Uterus (tissue), 4 donors: ENCODE measurements around the gene NABP1. TPM values are rescaled to one million over a fixed set of nuclear protein-coding genes. Genes with fewer than 3 reads are reported as not detected.

Experiments
- DNase-seq, 2 donors: peaks; one replicate each; pipeline ENCODE4 v3.0.0-alpha.2; 2019 to 2020
- H3K27ac ChIP-seq, 2 donors: fragments of 200-600 bp; sonication (generic); 1 replicate in 1 of 2; 2 replicates in 1 of 2; pipeline ENCODE4 v1.5.1; 2016 to 2018
- H3K27me3 ChIP-seq, 2 donors: fragments of 200-600 bp; sonication (generic); one replicate each; pipeline ENCODE4 v1.5.1; 2018 to 2019; ENCODE audit warnings: control low read depth in 1 of 2
- H3K36me3 ChIP-seq, 2 donors: fragments of 200-600 bp; sonication (generic); one replicate each; pipeline ENCODE4 v1.5.1; 2019; ENCODE audit warnings: control low read depth in 1 of 2
- H3K4me1 ChIP-seq, 2 donors: fragments of 200-600 bp; sonication (generic); one replicate each; pipeline ENCODE4 v1.5.1; 2018 to 2019; ENCODE audit warnings: control low read depth in 1 of 2
- H3K4me3 ChIP-seq, 2 donors: fragments of 200-600 bp; sonication (generic); 1 replicate in 1 of 2; 2 replicates in 1 of 2; pipeline ENCODE4 v1.5.1; 2018 to 2019; ENCODE audit warnings: mild to moderate bottlenecking in 1 of 2
- H3K9me3 ChIP-seq, 2 donors: fragments of 200-600 bp; sonication (generic); one replicate each; pipeline ENCODE4 v1.5.1; 2019; ENCODE audit warnings: control low read depth in 1 of 2
- CTCF ChIP-seq, 4 experiments: fragments of 200-600 bp in 2 of 4; fragments of 450-650 bp in 2 of 4; sonication (generic) in 2 of 4; IDR thresholded peaks; one replicate each; pipeline ENCODE4 v1.5.1; 2016 to 2019; ENCODE audit warnings: antibody characterized with exemption in 4 of 4, mild to moderate bottlenecking in 2 of 4, moderate library complexity in 1 of 4
- POLR2A ChIP-seq, 2 donors: fragments of 450-650 bp; IDR thresholded peaks; one replicate each; pipeline ENCODE4 v1.6.1; 2016; ENCODE audit warnings: antibody characterized with exemption in 2 of 2, mild to moderate bottlenecking in 1 of 2, moderate library complexity in 1 of 2
- intact Hi-C: fragments of 100-400 bp; cut with DNase I; formaldehyde crosslinking; loops from one replicate; pipeline ENCODE4 v1.15.1; 2023; ENCODE audit warnings: low total_unique reads
- total RNA-seq, 4 donors: library from RNA; depleted of rRNA in 3 of 4; stranded (reverse); fragments of >200 nt in 3 of 4; gene quantifications; one replicate each; pipeline versions ENCODE4 v1.1.0 to v1.2.4, GENCODE V29; 2014 to 2023
- donor health status: DM: yes; HTN: yes; CAD: no.

The NABP1 gene
- 10 to 100 TPM in 3 of 4 donors, 1 to 10 TPM in 1; 2.3 to 43.3 (median 22.2) TPM for total RNA-seq

DNA sequence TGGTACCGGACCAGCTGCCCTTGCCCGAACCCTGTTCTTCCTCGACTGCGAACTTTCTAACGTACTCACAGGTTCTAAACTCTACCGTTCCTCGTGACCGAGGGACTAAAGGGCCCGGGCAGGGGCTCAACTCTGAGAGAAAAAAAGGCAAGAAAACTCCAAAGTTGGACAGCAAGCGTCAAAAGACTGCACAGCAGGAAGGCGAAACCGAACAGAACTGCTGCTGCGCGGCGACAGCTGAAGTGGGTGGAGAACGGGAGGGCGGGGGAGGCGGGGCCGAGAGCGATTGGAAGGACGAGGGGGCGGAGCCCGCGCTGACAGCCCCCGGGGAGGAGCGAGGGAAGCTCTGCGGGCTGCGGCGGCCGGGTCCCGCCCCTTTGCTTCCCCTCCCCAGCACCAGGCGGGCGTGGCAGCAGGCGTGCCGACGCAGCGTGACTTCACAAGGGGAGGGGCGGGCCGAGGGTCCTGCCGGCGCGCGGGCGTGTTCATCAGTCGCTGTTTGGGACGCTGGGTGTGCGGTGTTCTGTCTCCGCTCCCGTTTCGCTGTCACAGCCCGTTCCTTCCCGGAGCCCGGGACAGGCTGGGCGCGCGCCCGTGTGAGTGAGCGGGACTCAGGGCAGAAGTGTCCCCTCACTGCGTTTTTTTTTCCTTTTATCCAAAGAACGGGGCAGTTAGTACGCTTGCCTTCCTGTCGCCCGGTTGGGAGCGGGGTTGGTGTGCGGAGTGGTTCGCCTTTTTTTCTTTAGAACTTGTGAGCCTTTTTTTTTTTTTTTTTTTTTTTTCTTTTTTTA lies at the start of gene NABP1:
TSS of gene NABP1 (plus strand) at position 491 of the 791 bp plus-strand sequence. CDS start 479 bp downstream, outside the sequence.
- Histone ChIP-seq H3K27ac (peak within 1 kb of the TSS; percentile 94 to 95), H3K36me3 (no peaks in the 10 kb centered on the region), H3K4me1 (no peaks in the 10 kb centered on the region), H3K9me3 (no peaks in the 10 kb centered on the region), H3K27me3 (no peaks in the 10 kb centered on the region), H3K4me3 (peak within 1 kb of the TSS; percentile 71 to 76)
- DNase-seq, result peak; percentile 99
- intact Hi-C loops, result no loop called here
- TF ChIP-seq POLR2A (IDR thresholded peaks at IDR 0.05) (peak; percentile 99 to 100), CTCF (IDR thresholded peaks at IDR 0.05) (peak in 2 of 4 experiments; percentile 10 to 11)

DNA sequence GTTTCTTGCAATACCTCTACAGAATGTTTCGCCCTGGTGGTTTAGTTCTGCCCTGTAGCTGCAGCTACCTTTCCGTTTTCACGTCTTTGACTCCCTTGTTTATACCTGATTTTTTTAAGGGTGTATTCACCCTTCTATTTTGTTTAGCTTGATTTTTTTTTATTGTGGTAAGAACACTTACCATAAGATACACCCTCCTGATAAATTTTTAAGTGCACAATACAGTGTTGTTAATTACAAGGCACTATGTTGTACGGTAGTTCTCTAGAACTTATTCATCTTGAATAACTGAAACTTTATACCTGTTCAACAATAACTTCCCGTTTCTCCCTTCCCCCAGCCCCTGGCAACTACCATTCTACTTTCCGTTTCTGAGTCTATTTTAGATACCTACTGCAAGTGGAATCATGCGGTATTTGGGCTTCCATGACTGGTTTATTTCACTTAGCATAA lies 48.9 kb upstream of the NABP1 start:
- Histone ChIP-seq H3K27me3 (no peaks in the 10 kb centered on the region), H3K9me3 (no peaks in the 10 kb centered on the region), H3K4me1 (no peaks in the 10 kb centered on the region), H3K4me3 (no peak overlapping the region), H3K36me3 (no peaks in the 10 kb centered on the region), H3K27ac (no peak overlapping the region)
- no peak for DNase-seq
- TF ChIP-seq POLR2A (IDR thresholded peaks at IDR 0.05), result no peak
- no peak for TF ChIP-seq CTCF (IDR thresholded peaks at IDR 0.05)
- intact Hi-C loops, result no loop called here

DNA sequence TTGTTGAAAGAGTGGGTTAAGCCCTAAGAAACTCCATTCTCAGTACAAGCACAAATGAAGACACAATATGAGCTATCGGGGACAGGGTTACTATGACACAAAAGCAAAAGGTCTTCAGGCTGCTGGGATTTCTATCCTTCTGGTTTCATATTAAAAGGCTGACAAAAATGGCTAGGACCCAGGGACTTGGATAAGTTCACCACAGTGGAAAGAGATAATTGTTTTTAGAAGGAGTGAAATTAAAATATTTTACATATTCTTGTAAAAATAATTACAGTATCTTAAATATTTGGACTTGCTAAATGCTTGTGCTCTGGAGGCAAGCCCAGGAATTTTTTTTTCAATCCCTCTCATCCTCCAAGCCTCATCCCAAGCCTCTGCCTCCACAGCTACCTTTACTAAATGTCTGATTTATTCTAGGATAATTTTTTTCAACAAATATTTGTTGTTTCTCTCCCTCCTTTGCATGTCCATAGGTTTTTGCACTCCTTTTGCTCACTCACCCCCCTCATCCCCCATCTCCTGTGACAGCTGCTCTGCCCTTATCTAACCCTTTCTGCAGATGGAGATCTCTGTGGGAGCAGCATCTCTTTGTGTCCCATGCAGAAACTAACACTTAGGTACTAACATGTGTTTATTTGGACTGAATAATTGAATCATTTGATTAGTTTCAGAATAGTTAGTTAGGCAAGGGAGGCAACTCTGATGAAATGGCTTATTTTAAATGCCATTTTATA lies 47.8 kb upstream of the NABP1 start:
- intact Hi-C loops, result no loop called here
- DNase-seq, result no peak
- H3K4me1 ChIP-seq, result no peaks in the 10 kb centered on the region
- no peak overlapping the region for H3K27ac ChIP-seq
- TF ChIP-seq POLR2A (IDR thresholded peaks at IDR 0.05) (no peak), CTCF (IDR thresholded peaks at IDR 0.05) (no peak)
- H3K36me3 ChIP-seq, result no peaks in the 10 kb centered on the region
- no peaks in the 10 kb centered on the region for H3K9me3 ChIP-seq
- H3K4me3 ChIP-seq, result no peak overlapping the region
- no peaks in the 10 kb centered on the region for H3K27me3 ChIP-seq

GRCh38 chr2:191631754-191632153 lies 46.2 kb upstream of the NABP1 start:
- H3K4me3 ChIP-seq, result no peak overlapping the region
- intact Hi-C loops, result no loop called here
- DNase-seq, result no peak
- no peaks in the 10 kb centered on the region for H3K36me3 ChIP-seq
- TF ChIP-seq CTCF (IDR thresholded peaks at IDR 0.05), result no peak
- TF ChIP-seq POLR2A (IDR thresholded peaks at IDR 0.05), result no peak
- no peaks in the 10 kb centered on the region for H3K9me3 ChIP-seq
- H3K27ac ChIP-seq, result no peak overlapping the region
- no peaks in the 10 kb centered on the region for H3K4me1 ChIP-seq
- H3K27me3 ChIP-seq, result no peaks in the 10 kb centered on the region

DNA sequence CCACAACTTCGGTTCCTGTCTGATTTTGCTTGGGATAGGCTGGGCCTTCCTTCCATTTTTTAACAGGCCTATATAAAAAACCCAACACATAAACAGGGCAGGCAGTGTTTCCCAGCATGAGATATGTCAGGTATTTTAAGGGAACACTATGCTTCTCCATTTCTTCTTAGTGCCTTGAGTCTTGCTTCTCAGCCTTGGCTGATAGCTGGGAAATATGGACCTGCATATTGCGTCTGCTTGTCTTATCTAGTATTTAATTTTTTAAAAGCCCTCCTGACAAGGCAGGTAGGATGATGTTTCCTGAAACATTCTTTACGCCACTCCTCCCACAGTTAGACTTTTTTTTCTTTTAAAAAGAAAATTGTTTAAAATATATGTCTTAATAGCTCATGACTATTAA lies 45.5 kb upstream of the NABP1 start:
- no peaks in the 10 kb centered on the region for H3K9me3 ChIP-seq
- no peak overlapping the region for H3K27ac ChIP-seq
- DNase-seq, result no peak
- no peaks in the 10 kb centered on the region for H3K4me1 ChIP-seq
- no peaks in the 10 kb centered on the region for H3K27me3 ChIP-seq
- TF ChIP-seq POLR2A (IDR thresholded peaks at IDR 0.05) (no peak), CTCF (IDR thresholded peaks at IDR 0.05) (no peak)
- intact Hi-C loops, result no loop called here
- no peak overlapping the region for H3K4me3 ChIP-seq
- no peaks in the 10 kb centered on the region for H3K36me3 ChIP-seq
